ENCODE data around the gene UNC13B. TPM values are rescaled to one million over a fixed set of nuclear protein-coding genes. Genes with fewer than 3 reads are reported as not detected.
A peak's percentile ranks its signal among the peaks of the same experiment; 100 is the strongest.
"Not testable (repeated sequence)": the region's sequence is repeated elsewhere in the genome, so short reads cannot be mapped to it uniquely, and the experiment has no call there.

Gene UNC13B
- total RNA-seq, 1 donor from 2014 or later = 0.84 TPM

GRCh38 chr9:35140093-35140492, 21.7 kb upstream of the UNC13B start:
- Mint-ChIP-seq H3K27ac (no peak overlapping the region), H3K4me3 (ENCODE audit: low read depth) (no peak overlapping the region)
- intact Hi-C loops (cut with micrococcal nuclease) = no loop called here

GRCh38 chr9:35142037-35142436, 19.8 kb upstream of the UNC13B start:
- Mint-ChIP-seq H3K4me1 (ENCODE audit: low read depth) (no peaks in the 10 kb centered on the region), H3K36me3 (ENCODE audit: low read depth) (no peaks in the 10 kb centered on the region), H3K9me3 (peaks cover 30% of the 10 kb centered on the region), H3K27me3 (ENCODE audit: low read depth) (no peaks in the 10 kb centered on the region), H3K27ac (no peak overlapping the region), H3K4me3 (ENCODE audit: low read depth) (no peak overlapping the region)
- no peak for DNase-seq (ENCODE audit: low spot score)
- intact Hi-C loops (cut with micrococcal nuclease) = no loop called here

More at GRCh38 chr9:35140093-35140492, 21.7 kb upstream of the UNC13B start:
- Mint-ChIP-seq H3K4me1 (ENCODE audit: low read depth) (no peaks in the 10 kb centered on the region), H3K9me3 (peaks cover 23% of the 10 kb centered on the region), H3K27me3 (ENCODE audit: low read depth) (no peaks in the 10 kb centered on the region), H3K36me3 (ENCODE audit: low read depth) (no peaks in the 10 kb centered on the region)
- DNase-seq (ENCODE audit: low spot score) = no peak

- DNase-seq (ENCODE audit: low spot score); H3K36me3 Mint-ChIP-seq (ENCODE audit: low read depth); H3K27me3 Mint-ChIP-seq (ENCODE audit: low read depth); H3K4me1 Mint-ChIP-seq (ENCODE audit: low read depth); H3K27ac Mint-ChIP-seq; intact Hi-C loops (cut with micrococcal nuclease); H3K4me3 Mint-ChIP-seq (ENCODE audit: low read depth): not testable (repeated sequence)
- peaks cover 43% of the 10 kb centered on the region for H3K9me3 Mint-ChIP-seq
Observed at GRCh38 chr9:35147941-35148563, 13.8 kb upstream of the UNC13B start.

- Mint-ChIP-seq H3K27me3 (ENCODE audit: low read depth) (no peaks in the 10 kb centered on the region), H3K27ac (no peak overlapping the region), H3K4me3 (ENCODE audit: low read depth) (no peak overlapping the region), H3K9me3 (peaks cover 22% of the 10 kb centered on the region), H3K4me1 (ENCODE audit: low read depth) (no peaks in the 10 kb centered on the region), H3K36me3 (ENCODE audit: low read depth) (peaks cover 5% of the 10 kb centered on the region)
- no peak for DNase-seq (ENCODE audit: low spot score)
- intact Hi-C loops (cut with micrococcal nuclease) = no loop called here
Observed at GRCh38 chr9:35152926-35153325, 8.9 kb upstream of the UNC13B start.

GRCh38 chr9:35156781-35157180, 5.0 kb upstream of the UNC13B start:
- intact Hi-C loops (cut with micrococcal nuclease) = no loop called here
- DNase-seq (ENCODE audit: low spot score) = no peak
- H3K9me3 Mint-ChIP-seq = no peaks in the 10 kb centered on the region
- no peak overlapping the region for H3K4me3 Mint-ChIP-seq (ENCODE audit: low read depth)
- no peaks in the 10 kb centered on the region for H3K27me3 Mint-ChIP-seq (ENCODE audit: low read depth)
- no peak overlapping the region for H3K27ac Mint-ChIP-seq
- H3K36me3 Mint-ChIP-seq (ENCODE audit: low read depth) = no peaks in the 10 kb centered on the region
- peaks cover 5% of the 10 kb centered on the region for H3K4me1 Mint-ChIP-seq (ENCODE audit: low read depth)

GRCh38 chr9:35157836-35158235, 4.0 kb upstream of the UNC13B start:
- H3K27me3 Mint-ChIP-seq (ENCODE audit: low read depth); H3K4me1 Mint-ChIP-seq (ENCODE audit: low read depth); intact Hi-C loops (cut with micrococcal nuclease); H3K36me3 Mint-ChIP-seq (ENCODE audit: low read depth); DNase-seq (ENCODE audit: low spot score); H3K9me3 Mint-ChIP-seq; H3K4me3 Mint-ChIP-seq (ENCODE audit: low read depth); H3K27ac Mint-ChIP-seq: not testable (repeated sequence)

- Mint-ChIP-seq H3K4me3 (ENCODE audit: low read depth) (no peak overlapping the region), H3K27ac (no peak overlapping the region), H3K9me3 (no peaks in the 10 kb centered on the region), H3K36me3 (ENCODE audit: low read depth) (no peaks in the 10 kb centered on the region), H3K4me1 (ENCODE audit: low read depth) (peaks cover 10% of the 10 kb centered on the region), H3K27me3 (ENCODE audit: low read depth) (peaks cover 18% of the 10 kb centered on the region)
- no peak for DNase-seq (ENCODE audit: low spot score)
- intact Hi-C loops (cut with micrococcal nuclease) = no loop called here
Observed at GRCh38 chr9:35158501-35159280, 3.1 kb upstream of the UNC13B start.

GRCh38 chr9:35162605-35163315, 951 bp downstream of the UNC13B start:
- Mint-ChIP-seq H3K36me3 (ENCODE audit: low read depth) (no peaks in the 10 kb centered on the region), H3K4me3 (ENCODE audit: low read depth) (peak overlapping the region; percentile 86), H3K9me3 (no peaks in the 10 kb centered on the region), H3K4me1 (ENCODE audit: low read depth) (peaks cover 10% of the 10 kb centered on the region), H3K27ac (no peak overlapping the region), H3K27me3 (ENCODE audit: low read depth) (peaks cover 22% of the 10 kb centered on the region)
- intact Hi-C loops (cut with micrococcal nuclease) = loop anchor here (5.0 kb wide), 1 partner anchor 45 kb away; the partner anchor contains the start of gene ATOSB
- no peak for DNase-seq (ENCODE audit: low spot score)

- intact Hi-C loops (cut with micrococcal nuclease) = loop anchor here (5.0 kb wide), 1 partner anchor 46 kb away; the partner anchor contains the start of gene ATOSB
- DNase-seq (ENCODE audit: low spot score) = no peak
- H3K9me3 Mint-ChIP-seq = no peaks in the 10 kb centered on the region
- no peaks in the 10 kb centered on the region for H3K36me3 Mint-ChIP-seq (ENCODE audit: low read depth)
- no peak overlapping the region for H3K4me3 Mint-ChIP-seq (ENCODE audit: low read depth)
- H3K27me3 Mint-ChIP-seq (ENCODE audit: low read depth) = peaks cover 22% of the 10 kb centered on the region
- no peak overlapping the region for H3K27ac Mint-ChIP-seq
- peaks cover 10% of the 10 kb centered on the region for H3K4me1 Mint-ChIP-seq (ENCODE audit: low read depth)
Observed at GRCh38 chr9:35163413-35163812, 1.6 kb downstream of the UNC13B start.

- H3K36me3 Mint-ChIP-seq (ENCODE audit: low read depth) = no peaks in the 10 kb centered on the region
- H3K4me3 Mint-ChIP-seq (ENCODE audit: low read depth) = no peak overlapping the region
- peaks cover 10% of the 10 kb centered on the region for H3K4me1 Mint-ChIP-seq (ENCODE audit: low read depth)
- H3K27me3 Mint-ChIP-seq (ENCODE audit: low read depth) = peaks cover 22% of the 10 kb centered on the region
- DNase-seq (ENCODE audit: low spot score) = no peak
- intact Hi-C loops (cut with micrococcal nuclease) = loop anchor here (5.0 kb wide), 1 partner anchor 47 kb away; the partner anchor contains the start of gene ATOSB
- H3K27ac Mint-ChIP-seq = no peak overlapping the region
- H3K9me3 Mint-ChIP-seq = no peaks in the 10 kb centered on the region
Observed at GRCh38 chr9:35164711-35165110, 2.9 kb downstream of the UNC13B start.

- H3K27ac Mint-ChIP-seq; DNase-seq (ENCODE audit: low spot score); H3K9me3 Mint-ChIP-seq; intact Hi-C loops (cut with micrococcal nuclease); H3K4me3 Mint-ChIP-seq (ENCODE audit: low read depth); H3K4me1 Mint-ChIP-seq (ENCODE audit: low read depth); H3K36me3 Mint-ChIP-seq (ENCODE audit: low read depth): not testable (repeated sequence)
- H3K27me3 Mint-ChIP-seq (ENCODE audit: low read depth) = peaks cover 17% of the 10 kb centered on the region
Observed at GRCh38 chr9:35167429-35167828, 5.6 kb downstream of the UNC13B start.

GRCh38 chr9:35168963-35169362, 7.2 kb downstream of the UNC13B start:
- H3K27ac Mint-ChIP-seq = no peak overlapping the region
- no peak for DNase-seq (ENCODE audit: low spot score)
- no peaks in the 10 kb centered on the region for H3K4me1 Mint-ChIP-seq (ENCODE audit: low read depth)
- intact Hi-C loops (cut with micrococcal nuclease) = no loop called here
- H3K4me3 Mint-ChIP-seq (ENCODE audit: low read depth) = no peak overlapping the region
- H3K9me3 Mint-ChIP-seq = no peaks in the 10 kb centered on the region
- peaks cover 3% of the 10 kb centered on the region for H3K27me3 Mint-ChIP-seq (ENCODE audit: low read depth)
- H3K36me3 Mint-ChIP-seq (ENCODE audit: low read depth) = no peaks in the 10 kb centered on the region

- Mint-ChIP-seq H3K27me3 (ENCODE audit: low read depth) (peaks cover 2% of the 10 kb centered on the region), H3K27ac (no peak overlapping the region), H3K4me1 (ENCODE audit: low read depth) (no peaks in the 10 kb centered on the region), H3K9me3 (no peaks in the 10 kb centered on the region), H3K4me3 (ENCODE audit: low read depth) (no peak overlapping the region), H3K36me3 (ENCODE audit: low read depth) (no peaks in the 10 kb centered on the region)
- intact Hi-C loops (cut with micrococcal nuclease) = no loop called here
- DNase-seq (ENCODE audit: low spot score) = no peak
Observed at GRCh38 chr9:35172878-35173277, 11.1 kb downstream of the UNC13B start.

Measured in activated T-helper 2 cell treated with anti-CD3 and anti-CD28 coated beads, Interferon-gamma antibody, Interleukin-2, Interleukin-4, amounts not matched to agents 10 μg/mL and 5 μg/mL and 100 μg/mL, durations not matched to agents 14 hours and 24 hours and 36 hours (primary cell).